A375 (cell line): Measurements from ENCODE around the gene HBB. TPM values are rescaled to one million over a fixed set of nuclear protein-coding genes. Genes with fewer than 3 reads are reported as not detected.

ENCODE experiments used
- total RNA-seq: library from RNA; depleted of rRNA; stranded (reverse); fragments of >200 nt; shearing (Covaris generic); gene quantifications from 2 replicates; pipeline ENCODE4 v1.2.3, GENCODE V29; 2014; rRNA removed

The HBB gene
- not detected in 2 replicates for total RNA-seq

DNA sequence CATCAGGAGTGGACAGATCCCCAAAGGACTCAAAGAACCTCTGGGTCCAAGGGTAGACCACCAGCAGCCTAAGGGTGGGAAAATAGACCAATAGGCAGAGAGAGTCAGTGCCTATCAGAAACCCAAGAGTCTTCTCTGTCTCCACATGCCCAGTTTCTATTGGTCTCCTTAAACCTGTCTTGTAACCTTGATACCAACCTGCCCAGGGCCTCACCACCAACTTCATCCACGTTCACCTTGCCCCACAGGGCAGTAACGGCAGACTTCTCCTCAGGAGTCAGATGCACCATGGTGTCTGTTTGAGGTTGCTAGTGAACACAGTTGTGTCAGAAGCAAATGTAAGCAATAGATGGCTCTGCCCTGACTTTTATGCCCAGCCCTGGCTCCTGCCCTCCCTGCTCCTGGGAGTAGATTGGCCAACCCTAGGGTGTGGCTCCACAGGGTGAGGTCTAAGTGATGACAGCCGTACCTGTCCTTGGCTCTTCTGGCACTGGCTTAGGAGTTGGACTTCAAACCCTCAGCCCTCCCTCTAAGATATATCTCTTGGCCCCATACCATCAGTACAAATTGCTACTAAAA lies at the start of gene HBB:
HBB (minus strand) TSS at position 340 of the 579 bp plus-strand sequence; CDS start at position 290, 50 bp downstream.

DNA sequence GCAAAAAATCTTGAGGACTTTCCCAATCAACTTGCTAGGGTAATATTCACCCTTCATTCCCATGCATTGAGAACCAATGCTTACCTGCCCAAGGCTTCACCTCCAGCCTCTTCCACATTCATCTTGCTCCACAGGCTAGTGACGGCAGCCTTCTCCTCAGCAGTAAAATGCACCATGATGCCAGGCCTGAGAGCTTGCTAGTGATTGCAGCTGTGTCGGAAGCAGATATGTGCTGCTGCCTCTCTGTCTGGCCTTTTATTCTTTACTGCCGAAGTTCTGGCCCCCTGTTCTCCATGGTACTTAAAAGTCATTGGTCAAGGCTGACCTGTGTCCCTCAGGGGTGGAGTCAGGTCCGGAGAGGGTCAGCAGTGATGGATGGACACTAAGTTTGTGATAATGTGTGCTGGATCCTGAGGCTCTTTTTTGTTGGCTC lies 42.9 kb upstream of the HBB start, which contains the start of gene HBE1:
HBE1 (minus strand) TSS at position 231 of the 433 bp plus-strand sequence; CDS start at position 176, 55 bp downstream.

DNA sequence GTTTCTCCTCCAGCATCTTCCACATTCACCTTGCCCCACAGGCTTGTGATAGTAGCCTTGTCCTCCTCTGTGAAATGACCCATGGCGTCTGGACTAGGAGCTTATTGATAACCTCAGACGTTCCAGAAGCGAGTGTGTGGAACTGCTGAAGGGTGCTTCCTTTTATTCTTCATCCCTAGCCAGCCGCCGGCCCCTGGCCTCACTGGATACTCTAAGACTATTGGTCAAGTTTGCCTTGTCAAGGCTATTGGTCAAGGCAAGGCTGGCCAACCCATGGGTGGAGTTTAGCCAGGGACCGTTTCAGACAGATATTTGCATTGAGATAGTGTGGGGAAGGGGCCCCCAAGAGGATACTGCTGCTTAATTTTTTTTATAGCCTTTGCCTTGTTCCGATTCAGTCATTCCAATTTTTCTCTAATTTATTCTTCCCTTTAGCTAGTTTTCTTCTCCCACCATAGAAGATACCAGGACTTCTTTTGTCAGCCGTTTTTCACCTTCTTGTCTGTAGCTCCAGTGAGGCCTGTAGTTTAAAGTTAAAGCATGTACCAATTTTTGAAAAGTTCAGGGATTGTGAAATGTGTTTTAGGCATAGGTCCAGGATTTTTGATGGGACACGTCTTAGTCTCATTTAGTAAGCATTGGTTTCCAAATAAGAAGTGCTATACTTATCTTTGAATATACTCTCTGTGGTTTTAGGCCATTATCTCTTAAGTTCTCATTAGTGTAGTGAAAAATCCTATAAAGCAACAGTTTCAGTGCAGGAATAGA lies 28.0 kb upstream of the HBB start, which contains the start of gene HBG2:
HBG2 (minus strand) TSS at position 136 of the 768 bp plus-strand sequence; CDS start at position 83, 53 bp downstream.

DNA sequence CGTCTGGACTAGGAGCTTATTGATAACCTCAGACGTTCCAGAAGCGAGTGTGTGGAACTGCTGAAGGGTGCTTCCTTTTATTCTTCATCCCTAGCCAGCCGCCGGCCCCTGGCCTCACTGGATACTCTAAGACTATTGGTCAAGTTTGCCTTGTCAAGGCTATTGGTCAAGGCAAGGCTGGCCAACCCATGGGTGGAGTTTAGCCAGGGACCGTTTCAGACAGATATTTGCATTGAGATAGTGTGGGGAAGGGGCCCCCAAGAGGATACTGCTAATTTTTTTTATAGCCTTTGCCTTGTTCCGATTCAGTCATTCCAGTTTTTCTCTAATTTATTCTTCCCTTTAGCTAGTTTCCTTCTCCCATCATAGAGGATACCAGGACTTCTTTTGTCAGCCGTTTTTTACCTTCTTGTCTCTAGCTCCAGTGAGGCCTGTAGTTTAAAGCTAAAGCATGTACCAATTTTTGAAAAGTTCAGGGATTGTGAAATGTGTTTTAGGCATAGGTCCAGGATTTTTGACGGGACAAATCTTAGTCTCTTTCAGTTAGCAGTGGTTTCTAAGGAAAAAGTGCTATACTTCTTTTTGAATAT lies 23.0 kb upstream of the HBB start, which contains the start of gene HBG1:
HBG1 (minus strand) TSS at position 51 of the 590 bp plus-strand sequence. CDS start 53 bp downstream, outside the sequence.

DNA sequence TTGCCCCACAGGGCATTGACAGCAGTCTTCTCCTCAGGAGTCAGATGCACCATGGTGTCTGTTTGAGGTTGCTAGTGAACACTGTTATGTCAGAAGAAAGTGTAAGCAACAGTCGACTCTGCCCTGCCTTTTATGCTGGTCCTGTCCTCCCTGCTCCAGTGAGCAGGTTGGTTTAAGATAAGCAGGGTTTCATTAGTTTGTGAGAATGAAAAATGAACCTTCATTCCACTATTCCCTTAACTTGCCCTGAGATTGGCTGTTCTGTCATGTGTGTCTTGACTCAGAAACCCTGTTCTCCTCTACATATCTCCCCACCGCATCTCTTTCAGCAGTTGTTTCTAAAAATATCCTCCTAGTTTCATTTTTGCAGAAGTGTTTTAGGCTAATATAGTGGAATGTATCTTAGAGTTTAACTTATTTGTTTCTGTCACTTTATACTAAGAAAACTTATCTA lies 7.5 kb upstream of the HBB start, which contains the start of gene HBD:
HBD (minus strand) TSS at position 103 of the 454 bp plus-strand sequence; CDS start at position 53, 50 bp downstream.

DNA sequence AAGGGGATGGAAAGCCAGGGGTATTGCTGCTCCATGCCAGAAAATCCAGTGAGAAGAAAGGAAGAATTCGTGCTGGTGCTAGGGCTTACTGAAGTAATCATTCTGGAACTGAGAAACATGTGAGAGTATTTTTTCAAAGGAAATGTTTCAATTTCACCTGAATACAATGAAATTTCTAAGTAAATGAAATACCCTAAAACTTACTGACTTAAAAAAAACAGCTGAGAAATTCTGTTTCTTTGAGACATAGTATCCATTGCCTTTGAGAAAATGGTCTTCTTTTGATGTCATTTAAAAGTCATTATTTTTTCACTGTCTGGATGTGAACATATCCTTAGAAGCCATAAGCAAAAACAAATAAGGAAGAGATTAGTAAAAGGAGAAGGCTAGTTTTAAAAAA lies 26.3 kb downstream of the HBB start, which contains the start of gene OR51V1:
OR51V1 (minus strand) TSS at position 101 of the 400 bp plus-strand sequence; CDS start at position 101, 0 bp downstream.

Other genes starting within 250 kb of the HBB start
- gene OR51L1, start 232.2 kb downstream of the HBB start, total RNA-seq = not detected in 2 replicates
- gene OR52J3, start 180.5 kb downstream of the HBB start, total RNA-seq = not detected in 2 replicates
- gene OR52E2, start 167.4 kb downstream of the HBB start, total RNA-seq = not detected in 2 replicates
- gene OR52E1, start 157.5 kb downstream of the HBB start, total RNA-seq = not detected in 2 replicates
- gene OR52A5, start 88.7 kb downstream of the HBB start, total RNA-seq = not detected in 2 replicates
- not detected in 2 replicates for gene OR52A1, start 72.3 kb downstream of the HBB start, total RNA-seq
- not detected in 2 replicates for gene OR51V1, start 26.4 kb downstream of the HBB start, total RNA-seq
- not detected in 2 replicates for gene HBD, start 7.4 kb upstream of the HBB start, total RNA-seq
- not detected in 2 replicates for gene HBG1, start 22.8 kb upstream of the HBB start, total RNA-seq
- 2.7 and 3.2 TPM in 2 replicates for gene HBG2, start 27.7 kb upstream of the HBB start, total RNA-seq
- gene HBE1, start 42.9 kb upstream of the HBB start, total RNA-seq = 40.6 and 51.6 TPM in 2 replicates
- gene OR51B4, start 74.9 kb upstream of the HBB start, total RNA-seq = 4.0 and 7.5 TPM in 2 replicates
- 0.85 and 1.4 TPM in 2 replicates for gene OR51B2, start 97.2 kb upstream of the HBB start, total RNA-seq
- 15.1 and 23.2 TPM in 2 replicates for gene OR51B5, start 116.5 kb upstream of the HBB start, total RNA-seq
- not detected in 2 replicates for gene OR51B6, start 124.4 kb upstream of the HBB start, total RNA-seq
- gene OR51M1, start 156.7 kb upstream of the HBB start, total RNA-seq = not detected in 2 replicates
- gene OR51Q1, start 195.0 kb upstream of the HBB start, total RNA-seq = not detected in 2 replicates
- gene OR51I1, start 214.4 kb upstream of the HBB start, total RNA-seq = 0.57 and 1.0 TPM in 2 replicates
- not detected in 2 replicates for gene OR51I2, start 222.3 kb upstream of the HBB start, total RNA-seq